ENCODE data around the gene MAF. TPM values are rescaled to one million over a fixed set of nuclear protein-coding genes. Genes with fewer than 3 reads are reported as not detected.

Gene MAF
- total RNA-seq, 1 experiment from 2014 or later: 4.9 TPM

DNA sequence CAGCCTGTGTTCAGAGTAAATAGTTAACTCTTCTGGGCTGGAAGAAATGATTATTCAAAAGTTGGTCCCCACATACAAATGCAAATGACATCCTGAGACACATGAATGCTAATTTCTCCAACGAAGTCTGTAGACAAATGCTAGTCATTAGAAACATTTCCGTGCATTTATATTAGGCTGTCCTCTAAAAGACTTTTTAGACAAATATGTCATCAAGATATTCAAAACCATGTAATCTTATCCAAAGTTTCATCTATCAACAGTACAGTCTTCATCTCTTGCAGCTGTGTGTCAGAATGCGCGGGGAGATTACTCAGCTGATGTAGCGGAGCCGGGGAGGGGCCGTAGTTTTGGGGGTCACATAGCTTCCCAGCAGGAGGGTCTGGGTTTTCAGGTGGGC is 33.8 kb upstream of the MAF start:
- Histone ChIP-seq H2BK5ac (ENCODE audit: insufficient read length, low read length) (no peak overlapping the region), H2BK15ac (ENCODE audit: low read depth, low read length) (no peak overlapping the region), H3T11ph (ENCODE audit: low read length) (no peak overlapping the region), H3K4me1 (ENCODE audit: insufficient read depth, low read length) (no peaks in the 10 kb centered on the region), H3K9me3 (ENCODE audit: control insufficient read depth, low read depth, low read length) (no peaks in the 10 kb centered on the region), H3K4ac (ENCODE audit: low read depth, low read length) (no peak overlapping the region), H3K56ac (ENCODE audit: insufficient read length, low read depth, low read length) (no peak overlapping the region), H4K5ac (ENCODE audit: insufficient read length, low read depth, low read length) (no peak overlapping the region), H4K91ac (ENCODE audit: insufficient read length, low read depth, low read length) (no peak overlapping the region), H3K4me2 (ENCODE audit: insufficient read depth, insufficient read length, low read length) (no peak overlapping the region), H3K27me3 (ENCODE audit: insufficient read depth, low read length) (no peaks in the 10 kb centered on the region), H3K9ac (ENCODE audit: extremely low read depth, insufficient read length, low read length) (no peak overlapping the region), H2AK5ac (ENCODE audit: insufficient read length, low read length) (no peak overlapping the region), H3K79me2 (ENCODE audit: insufficient read depth, low read length) (no peaks in the 10 kb centered on the region), H2AFZ (ENCODE audit: low read length) (no peak overlapping the region), H2BK20ac (ENCODE audit: low read depth, low read length, poor library complexity, severe bottlenecking) (no peak overlapping the region), H4K8ac (replicated peaks; ENCODE audit: insufficient read length, low read depth, low read length) (no peak overlapping the region), H3K18ac (ENCODE audit: insufficient read length, low read depth, low read length) (no peak overlapping the region), H3K79me1 (ENCODE audit: insufficient read depth, low read depth, low read length, poor library complexity, severe bottlenecking) (no peaks in the 10 kb centered on the region), H3K23ac (ENCODE audit: insufficient read length, low read depth, low read length) (no peak overlapping the region), H3K27ac (ENCODE audit: insufficient read length, low read depth, low read length) (no peak overlapping the region), H3K23me2 (ENCODE audit: insufficient read length, low read depth, low read length, poor library complexity, severe bottlenecking) (no peaks in the 10 kb centered on the region), H2BK12ac (ENCODE audit: insufficient read length, low read depth, low read length) (no peak overlapping the region), H4K20me1 (ENCODE audit: control insufficient read depth, insufficient read depth, insufficient read length) (no peaks in the 10 kb centered on the region), H2BK120ac (ENCODE audit: low read depth, low read length, poor library complexity, severe bottlenecking) (no peak overlapping the region), H3K14ac (ENCODE audit: insufficient read depth, low read length) (no peak overlapping the region)
- Mint-ChIP-seq H3K27ac (peak overlapping the region in 2 of 3 experiments; percentile 9 to 92; a peak in 3 of 7 replicates), H3K4me3 (no peak overlapping the region), H3K36me3 (ENCODE audit: insufficient read depth in 1 of 3, low read depth in 3 of 3) (no peaks in the 10 kb centered on the region), H3K9me3 (no peaks in the 10 kb centered on the region; a peak in 2 of 5 replicates), H3K27me3 (ENCODE audit: low read depth) (no peaks in the 10 kb centered on the region), H3K4me1 (peaks cover 0 to 6% of the 10 kb centered on the region in 2 experiments; a peak in 2 of 4 replicates)
- no CpG with 5 or more reads among the region's 7 CpGs for WGBS (ENCODE audit: extremely low coverage, insufficient read length, low lambda C conversion rate)
- TF ChIP-seq, protein P1, sequence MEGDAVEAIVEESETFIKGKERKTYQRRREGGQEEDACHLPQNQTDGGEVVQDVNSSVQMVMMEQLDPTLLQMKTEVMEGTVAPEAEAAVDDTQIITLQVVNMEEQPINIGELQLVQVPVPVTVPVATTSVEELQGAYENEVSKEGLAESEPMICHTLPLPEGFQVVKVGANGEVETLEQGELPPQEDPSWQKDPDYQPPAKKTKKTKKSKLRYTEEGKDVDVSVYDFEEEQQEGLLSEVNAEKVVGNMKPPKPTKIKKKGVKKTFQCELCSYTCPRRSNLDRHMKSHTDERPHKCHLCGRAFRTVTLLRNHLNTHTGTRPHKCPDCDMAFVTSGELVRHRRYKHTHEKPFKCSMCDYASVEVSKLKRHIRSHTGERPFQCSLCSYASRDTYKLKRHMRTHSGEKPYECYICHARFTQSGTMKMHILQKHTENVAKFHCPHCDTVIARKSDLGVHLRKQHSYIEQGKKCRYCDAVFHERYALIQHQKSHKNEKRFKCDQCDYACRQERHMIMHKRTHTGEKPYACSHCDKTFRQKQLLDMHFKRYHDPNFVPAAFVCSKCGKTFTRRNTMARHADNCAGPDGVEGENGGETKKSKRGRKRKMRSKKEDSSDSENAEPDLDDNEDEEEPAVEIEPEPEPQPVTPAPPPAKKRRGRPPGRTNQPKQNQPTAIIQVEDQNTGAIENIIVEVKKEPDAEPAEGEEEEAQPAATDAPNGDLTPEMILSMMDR (conservative IDR thresholded peaks at IDR 0.05): no peak
- no peak for DNase-seq
